HepG2 (cell line): ENCODE data around the gene TNFRSF11A.

ENCODE experiments used
- CEBPB ChIP-seq: IDR thresholded peaks from 2 replicates; pipeline ENCODE4 v1.6.1; 2011; ENCODE audit warnings: low read depth, low read length, improper control_type of control experiment, borderline replicate concordance
- MAFG ChIP-seq: sonication (generic); formaldehyde crosslinking; IDR thresholded peaks from 2 replicates; pipeline ENCODE4 v1.5.1; 2020; ENCODE audit warnings: mild to moderate bottlenecking, missing genetic modification reagents
- REST ChIP-seq, 2 experiments: IDR thresholded peaks; 2 replicates each; pipeline ENCODE4 v1.6.1; 2011 to 2012; ENCODE audit warnings: low read length in 2 of 2, borderline replicate concordance in 1 of 2, low read depth in 1 of 2, mild to moderate bottlenecking in 1 of 2, moderate library complexity in 1 of 2

- no peak for TF ChIP-seq MAFG (CRISPR knock-in tag)
- no peak for TF ChIP-seq CEBPB
- no peak for TF ChIP-seq REST (IDR thresholded peaks at IDR 0.05; ENCODE audit: borderline replicate concordance in 1 of 2, low read depth in 1 of 2, low read length in 2 of 2)
Observed at GRCh38 chr18:62324181-62324828, 805 bp upstream of the TNFRSF11A start.
